Kasumi-1 (cell line): Measurements from ENCODE around the gene IRF2BPL.

Experiments used
- DNase-seq, 2 experiments: peaks; one replicate each; lab custom pipeline; 2025; lab: John Stamatoyannopoulos, UW

IRF2BPL gene

DNA sequence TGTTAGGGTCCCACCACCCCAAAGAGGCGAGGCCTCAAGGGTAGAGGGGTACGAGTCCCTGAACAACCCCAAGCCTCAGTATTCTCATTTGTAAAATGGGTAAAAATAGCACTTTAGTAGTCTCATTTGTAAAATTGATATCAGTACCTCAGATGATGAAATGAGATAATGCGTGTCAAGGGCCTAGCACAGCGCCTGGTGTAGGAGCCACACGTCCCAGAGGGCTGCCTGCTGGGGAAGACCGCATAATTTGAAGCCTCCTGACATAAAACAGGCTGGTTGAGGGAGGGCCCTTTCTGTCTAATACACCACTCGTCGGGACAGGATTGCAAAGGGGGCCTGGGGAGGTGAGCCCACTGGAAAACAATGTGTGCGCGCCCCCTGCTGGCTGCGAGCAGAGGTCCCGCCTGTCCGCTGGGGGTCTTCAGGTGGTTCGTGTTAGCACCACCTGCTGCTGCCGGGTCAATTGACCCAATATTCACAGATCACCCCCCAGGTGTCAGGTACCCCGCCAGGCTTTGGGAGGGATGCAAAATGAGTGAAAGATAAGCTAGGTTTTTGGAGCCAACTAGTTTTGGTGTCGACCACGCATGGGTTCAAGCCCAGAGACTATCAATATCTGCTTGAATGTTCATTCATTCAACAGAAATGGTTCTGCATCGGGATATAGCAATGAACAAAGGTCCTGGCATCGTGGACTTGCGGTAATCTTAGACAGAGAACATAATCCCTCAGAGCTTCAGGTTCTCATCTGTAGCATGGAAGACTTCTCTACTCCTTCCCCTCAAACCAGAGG, 24.7 kb upstream of the IRF2BPL start:
- peak; percentile 66 to 75 for DNase-seq

DNA sequence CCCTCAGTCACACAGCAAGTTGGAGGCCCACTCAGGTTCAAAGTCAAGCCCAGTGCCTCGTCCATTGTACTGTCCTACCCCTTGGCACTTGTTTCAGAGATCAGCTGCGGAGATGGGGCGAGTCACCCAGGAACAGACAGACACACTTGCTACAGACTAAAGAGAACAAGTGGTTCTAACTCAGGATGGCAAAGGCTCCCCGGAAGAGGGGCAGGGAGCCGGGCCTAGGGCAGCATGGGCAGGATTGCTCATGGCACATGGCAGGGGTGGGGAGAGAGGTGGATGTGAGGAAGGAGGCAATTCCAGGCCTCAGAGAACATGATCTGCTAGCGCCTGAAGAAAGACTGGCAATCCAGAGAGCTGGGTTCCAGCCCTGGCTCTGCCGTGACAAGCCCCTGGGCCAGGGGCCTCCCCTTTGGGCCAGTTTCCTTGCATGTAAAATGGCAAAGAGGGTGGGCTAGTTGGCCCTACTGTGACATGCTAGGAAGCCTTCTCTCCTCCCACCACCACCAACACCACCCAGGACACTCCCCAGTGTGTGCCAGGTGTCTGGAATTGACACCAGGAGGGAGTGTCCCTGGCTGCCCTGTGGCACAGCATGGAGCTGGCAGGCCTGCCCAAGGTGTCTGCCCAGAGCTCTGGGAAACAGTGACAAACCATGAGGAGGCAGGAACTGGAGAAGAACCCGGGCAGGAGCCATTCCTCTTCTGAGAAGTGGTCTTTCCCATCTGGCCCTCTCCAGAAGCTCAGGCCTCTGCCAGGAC, 24.0 kb upstream of the IRF2BPL start:
- no peak for DNase-seq

DNA sequence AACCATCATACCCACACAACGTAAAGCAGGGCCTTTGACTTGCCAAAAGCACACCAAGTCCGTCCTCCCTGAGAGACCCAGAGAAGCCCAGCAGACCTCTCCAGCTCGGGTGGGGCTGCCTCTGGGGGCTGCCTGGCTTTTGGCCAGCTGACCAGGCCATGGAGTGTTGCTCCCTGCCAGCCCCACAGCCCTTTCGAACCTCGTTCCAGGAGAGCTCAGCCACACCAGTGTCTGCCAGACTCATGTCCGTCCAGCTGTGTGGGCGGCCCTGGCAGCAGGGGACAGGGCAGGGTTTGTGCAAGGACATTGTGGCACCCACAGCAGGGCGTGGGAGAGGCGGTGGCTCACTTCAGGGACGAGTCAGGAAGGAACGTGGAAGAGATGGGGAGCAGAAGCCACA, 22.6 kb upstream of the IRF2BPL start:
- DNase-seq = no peak

DNA sequence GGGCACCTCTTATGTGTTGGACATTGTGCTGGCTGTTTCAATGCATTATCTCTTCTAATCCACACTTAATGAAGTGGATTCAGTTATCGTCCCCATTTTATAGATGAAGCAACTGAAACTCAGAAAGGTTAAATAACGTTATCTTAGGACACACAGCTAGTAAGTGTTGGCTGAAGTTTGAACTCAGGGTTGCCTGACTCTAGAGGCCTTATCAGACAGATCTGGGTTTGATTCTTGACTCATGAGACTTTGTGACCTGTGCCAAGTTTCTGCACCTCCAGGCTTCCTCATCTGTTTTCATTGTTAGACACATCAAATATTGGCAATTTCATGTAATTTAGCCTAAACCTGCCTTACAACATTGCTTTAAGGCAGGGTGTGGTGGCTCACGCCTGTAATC, 18.2 kb upstream of the IRF2BPL start:
- no peak for DNase-seq

DNA sequence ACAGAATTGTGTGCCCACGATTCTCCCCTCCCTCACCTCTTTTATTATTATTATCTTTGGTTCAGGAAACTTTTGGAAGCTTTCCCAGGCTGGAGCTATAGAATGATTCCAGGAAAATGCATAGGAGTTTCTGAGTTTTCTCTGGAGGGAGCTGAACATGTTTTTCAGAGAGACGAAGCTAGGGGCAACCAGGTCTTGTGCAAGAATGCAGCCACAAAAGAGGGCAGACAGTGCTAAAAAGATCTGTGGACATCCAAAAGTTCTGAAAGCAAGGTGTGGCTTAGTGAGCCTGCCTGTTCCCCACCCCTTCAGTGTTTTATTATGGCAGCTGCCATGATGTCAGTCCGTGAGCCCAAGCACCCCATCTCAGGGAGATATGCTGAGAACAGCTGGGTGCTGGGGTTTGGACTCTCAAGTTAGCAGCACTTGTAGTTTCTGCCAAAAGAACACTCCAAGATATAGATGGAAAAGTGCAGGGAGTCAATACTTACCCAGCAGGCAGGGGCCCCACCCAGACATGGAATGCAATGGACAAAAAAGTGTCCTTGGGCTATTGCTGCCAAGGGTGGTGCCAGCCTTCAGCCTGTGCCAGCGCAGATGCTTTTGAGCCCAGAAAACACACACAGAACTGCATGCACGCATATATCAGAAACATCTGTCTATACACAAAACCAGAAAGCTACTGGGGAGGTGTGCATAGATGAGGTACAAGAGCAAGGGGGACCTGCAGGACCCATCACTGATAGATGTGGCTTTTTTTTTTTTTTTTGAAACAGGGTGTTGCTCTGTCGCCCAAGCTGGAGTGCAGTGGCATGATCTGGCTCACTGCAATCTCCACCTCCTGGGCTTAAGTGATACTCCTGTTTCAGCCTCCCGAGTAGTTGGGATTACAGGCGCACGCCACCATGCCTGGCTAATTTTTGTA, 17.0 kb upstream of the IRF2BPL start:
- DNase-seq = no peak

GRCh38 chr14:77044783-77045237, 16.3 kb upstream of the IRF2BPL start:
- DNase-seq = no peak

GRCh38 chr14:77043984-77044485, 15.5 kb upstream of the IRF2BPL start:
- DNase-seq = no peak

- DNase-seq = peak; percentile 34 to 69
Observed at GRCh38 chr14:77043177-77043983, 14.9 kb upstream of the IRF2BPL start.

GRCh38 chr14:77041881-77042545, 13.5 kb upstream of the IRF2BPL start:
- DNase-seq = peak in 1 of 2 experiments; percentile 26

- no peak for DNase-seq
Observed at GRCh38 chr14:77040741-77041653, 12.5 kb upstream of the IRF2BPL start.

- peak; percentile 99 for DNase-seq
Observed at GRCh38 chr14:77040059-77040740, 11.7 kb upstream of the IRF2BPL start.

DNA sequence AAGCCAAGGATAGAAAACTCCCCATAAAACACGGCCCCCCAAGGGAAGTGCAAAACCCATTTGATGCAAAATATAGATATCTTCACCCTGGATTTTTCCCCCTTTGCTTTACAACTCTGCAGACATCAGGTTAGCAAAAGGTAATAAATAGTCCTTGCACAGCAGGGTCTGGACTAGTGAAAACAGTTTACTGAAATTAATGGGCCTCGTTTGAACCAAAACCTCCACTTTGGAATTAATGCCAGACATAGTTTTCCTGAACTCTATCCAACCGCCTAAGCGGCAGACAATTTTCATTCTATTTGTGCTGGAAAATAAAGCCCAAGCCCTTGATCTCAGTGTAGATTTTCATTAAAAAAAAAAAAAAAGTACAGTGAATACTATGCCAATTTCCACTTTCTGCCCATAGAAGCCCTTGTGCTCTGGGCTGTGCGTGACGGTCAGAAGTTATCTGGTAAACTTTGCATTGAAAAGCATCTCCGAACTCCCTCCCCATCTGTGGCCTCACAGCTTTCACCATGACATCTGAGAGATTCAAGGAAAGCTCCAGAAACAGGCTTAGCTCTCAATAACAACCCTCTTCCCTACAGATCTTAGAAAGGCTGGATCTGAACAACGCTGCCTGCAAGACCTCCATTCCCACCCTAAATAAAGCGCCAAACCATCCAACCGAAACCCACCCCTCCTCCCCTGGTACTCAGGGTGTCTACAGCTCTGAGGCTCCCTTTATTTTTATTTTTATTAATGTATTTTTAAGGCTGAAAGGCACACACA, 11.0 kb upstream of the IRF2BPL start:
- DNase-seq = peak; percentile 39 to 60

DNA sequence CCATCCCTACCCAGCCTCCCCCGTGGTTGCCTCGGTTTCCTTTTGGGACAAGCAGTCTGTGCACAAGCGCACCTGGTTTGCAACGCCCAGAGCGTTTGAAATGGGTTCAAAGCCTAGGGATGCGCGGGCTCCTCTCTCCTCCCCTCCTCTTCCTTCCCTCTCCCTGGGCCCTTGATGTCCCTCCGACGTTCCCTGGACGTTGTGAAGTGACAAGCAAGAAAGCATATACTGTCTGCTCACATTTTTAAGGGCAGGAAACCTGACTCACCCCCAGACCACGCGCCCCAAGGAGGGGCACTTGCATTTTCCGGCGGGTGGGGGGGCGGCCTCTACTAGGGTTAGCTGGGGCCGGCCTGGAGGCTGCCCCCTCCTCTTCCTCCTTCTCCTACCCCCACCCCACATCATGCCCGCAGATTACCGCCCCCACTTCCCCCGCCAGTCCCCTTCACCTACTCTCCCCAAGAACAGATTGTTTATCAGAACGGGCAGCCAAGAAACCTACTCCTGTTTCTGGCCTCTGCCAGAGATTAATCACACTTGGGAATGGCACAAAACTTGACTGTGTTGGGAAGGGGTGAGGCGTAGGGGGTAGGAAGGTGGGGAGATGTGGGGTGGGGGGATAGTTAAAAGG, 9.5 kb upstream of the IRF2BPL start:
- peak in 1 of 2 experiments; percentile 63 for DNase-seq

DNA sequence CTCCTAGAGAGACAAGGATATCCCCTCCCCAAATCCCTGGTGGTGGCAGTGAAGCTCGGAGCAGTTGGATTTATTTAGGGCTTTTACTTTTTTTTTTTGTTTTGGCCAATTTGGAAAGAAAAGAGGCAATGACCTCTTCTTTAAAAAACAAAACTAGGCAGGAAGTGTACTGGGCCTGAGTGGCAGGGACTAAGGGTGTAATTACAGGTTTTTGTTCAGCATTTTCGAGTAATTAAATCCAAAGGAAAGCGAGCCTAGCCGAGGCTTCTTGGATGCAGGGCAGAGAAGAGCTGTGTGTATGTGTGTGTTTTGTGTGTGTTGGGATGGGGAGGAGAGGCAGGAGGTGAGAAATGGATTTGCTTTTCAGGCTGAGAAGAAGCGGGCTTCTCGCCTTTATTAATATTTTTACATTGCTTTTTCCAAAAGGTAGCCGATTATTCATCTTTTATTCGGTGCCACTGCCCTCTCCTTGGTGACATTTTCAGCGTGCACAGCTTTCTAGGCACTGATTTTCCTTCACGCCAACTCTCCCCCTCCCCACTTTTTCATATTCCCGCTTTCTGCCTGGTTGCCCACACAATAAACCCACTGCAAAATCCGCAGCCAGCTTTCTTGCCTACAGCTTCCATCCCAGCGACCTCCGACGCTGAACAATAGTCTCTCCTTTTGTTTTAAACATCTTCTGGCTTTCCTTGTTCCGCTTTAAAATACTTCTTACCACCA, 8.9 kb upstream of the IRF2BPL start:
- no peak for DNase-seq

DNA sequence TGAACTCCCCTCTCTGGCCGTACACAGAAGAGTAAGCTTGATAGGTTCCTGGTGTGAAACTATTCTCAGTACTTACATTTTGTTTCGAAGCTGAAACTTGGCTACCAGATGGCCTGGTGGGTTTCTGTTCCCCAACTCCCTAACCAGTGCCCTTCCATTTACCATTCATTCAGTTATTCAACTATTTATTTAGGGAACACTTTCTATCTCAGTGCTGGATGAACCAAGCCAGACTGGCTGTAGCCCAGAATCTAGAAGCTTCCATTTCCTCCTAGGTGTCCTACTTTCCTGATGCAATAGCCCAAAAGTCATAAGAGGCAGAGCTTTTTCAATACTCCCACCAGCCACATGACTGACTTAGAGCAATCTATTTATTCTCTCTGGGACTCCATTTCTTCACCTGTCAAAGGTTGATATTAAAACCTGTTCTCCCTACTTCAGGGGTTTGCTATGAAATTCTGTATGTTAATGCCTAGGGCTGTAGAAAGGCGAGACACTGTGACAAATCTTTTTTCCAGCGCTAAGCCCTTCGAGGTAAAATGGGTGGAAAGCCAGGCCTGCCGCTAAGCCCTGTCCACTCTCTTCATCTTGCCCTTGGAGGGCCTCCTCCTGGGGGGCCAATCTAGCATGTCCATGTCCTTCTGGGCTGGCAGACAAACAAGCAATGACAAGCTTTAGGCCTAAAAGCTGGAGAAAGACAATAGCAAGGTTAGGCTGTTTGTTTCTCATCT, 8.1 kb upstream of the IRF2BPL start:
- no peak for DNase-seq

DNA sequence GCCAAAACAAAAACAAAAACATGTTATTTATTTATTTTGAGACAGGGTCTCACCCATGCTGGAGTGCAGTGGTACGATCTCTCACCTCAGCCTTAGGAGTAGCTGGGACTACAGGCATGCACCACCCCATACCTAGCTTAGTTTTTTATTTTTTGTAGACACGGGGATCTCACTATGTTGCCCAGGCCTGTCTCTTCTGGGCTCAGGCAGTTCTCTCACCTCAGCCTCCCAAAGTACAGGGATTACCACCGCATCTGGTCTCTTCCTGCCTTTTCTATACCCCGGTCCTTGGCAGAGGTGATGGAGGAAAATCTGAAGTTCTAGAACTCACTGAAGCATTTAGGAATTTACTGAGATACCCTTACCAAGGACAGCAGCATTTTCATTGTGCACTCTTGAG, 6.8 kb upstream of the IRF2BPL start:
- no peak for DNase-seq
